Stimulated activated CD4-positive, alpha-beta T cell treated with anti-CD3 and anti-CD28 coated beads, Interleukin-12 subunit alpha, Interleukin-12 subunit beta, amount 100 ng/mL, for 4 hours (primary cell): Measurements from ENCODE around the gene TTC8.

Experiments
- DNase-seq: peaks from one replicate; pipeline ENCODE4 v3.0.0-alpha.2; 2020

The TTC8 gene

GRCh38 chr14:88870777-88871176, 46.3 kb downstream of the TTC8 start:
- no peak for DNase-seq

- no peak for DNase-seq
These were observed 47.0 kb downstream of the TTC8 start for GRCh38 chr14:88871429-88871828.

- no peak for DNase-seq
These were observed 48.5 kb downstream of the TTC8 start for GRCh38 chr14:88872976-88873375.

GRCh38 chr14:88877192-88877591, 52.7 kb downstream of the TTC8 start:
- no peak for DNase-seq

- no peak for DNase-seq
These were observed 54.6 kb downstream of the TTC8 start for GRCh38 chr14:88879022-88879421.

- no peak for DNase-seq
These were observed 57.8 kb downstream of the TTC8 start for GRCh38 chr14:88882236-88882635.

GRCh38 chr14:88895116-88895515, 70.7 kb downstream of the TTC8 start:
- DNase-seq, result no peak

GRCh38 chr14:88901189-88901588, 76.7 kb downstream of the TTC8 start:
- DNase-seq, result no peak

- DNase-seq, result no peak
These were observed 77.5 kb downstream of the TTC8 start for GRCh38 chr14:88901991-88902390.

- no peak for DNase-seq
These were observed 78.4 kb downstream of the TTC8 start for GRCh38 chr14:88902850-88903249.

GRCh38 chr14:88904206-88904647, 79.8 kb downstream of the TTC8 start:
- no peak for DNase-seq

GRCh38 chr14:88904864-88905263, 80.4 kb downstream of the TTC8 start:
- no peak for DNase-seq

GRCh38 chr14:88908216-88908615, 83.8 kb downstream of the TTC8 start:
- DNase-seq, result no peak

GRCh38 chr14:88910386-88910785, 85.9 kb downstream of the TTC8 start:
- DNase-seq, result no peak

GRCh38 chr14:88911809-88912208, 87.4 kb downstream of the TTC8 start:
- no peak for DNase-seq

GRCh38 chr14:88914956-88915355, 90.5 kb downstream of the TTC8 start:
- DNase-seq, result no peak

- no peak for DNase-seq
These were observed 95.1 kb downstream of the TTC8 start for GRCh38 chr14:88919502-88919901.
